ENCODE data around the gene IYD. TPM values are rescaled to one million over a fixed set of nuclear protein-coding genes. Genes with fewer than 3 reads are reported as not detected.

The IYD gene
- total RNA-seq, 4 donors from 2014 or later = not detected

DNA sequence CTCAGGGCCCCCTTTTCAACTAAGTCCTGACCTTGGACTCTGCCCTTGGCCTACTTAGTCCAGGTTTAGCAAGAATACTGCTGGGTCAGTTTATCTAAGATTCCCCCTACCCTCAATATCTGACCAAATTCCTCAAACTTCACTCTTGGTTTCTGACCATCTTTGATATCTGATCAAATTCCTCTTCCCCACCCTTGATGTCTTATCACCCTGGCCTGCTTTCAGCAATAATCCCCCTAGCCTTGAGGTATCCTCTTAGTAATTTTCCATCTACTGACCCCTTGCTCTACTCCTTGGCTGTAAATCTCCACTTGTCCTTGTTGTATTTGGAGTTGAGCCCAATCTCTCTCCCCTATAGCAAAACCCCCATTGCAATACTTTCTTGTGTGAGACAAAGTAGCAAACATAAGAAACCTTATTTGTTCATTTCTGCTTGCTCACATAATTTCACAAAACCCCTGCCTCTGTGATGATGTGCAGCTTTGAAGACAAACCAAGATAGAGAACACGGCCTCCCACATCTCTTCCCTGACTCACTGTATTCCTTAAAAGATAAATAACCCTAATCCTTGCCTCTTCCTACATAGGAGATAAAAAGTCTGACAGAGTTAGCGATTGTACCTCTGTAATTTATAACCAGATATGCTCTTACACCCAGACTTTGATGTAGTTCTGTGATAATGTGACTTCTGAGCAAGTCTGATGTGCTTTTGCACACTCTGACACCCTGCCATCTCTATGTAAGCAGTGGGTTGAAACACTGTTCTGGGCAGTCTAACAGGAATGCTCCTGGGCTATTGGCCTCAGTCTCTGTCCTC is 13.8 kb upstream of the IYD start:
- intact Hi-C loops (cut with DNase I) = no loop called here
- H3K27me3 ChIP-seq = no peaks in the 10 kb centered on the region
- no peaks in the 10 kb centered on the region for H3K9me3 ChIP-seq
- H3K36me3 ChIP-seq = no peaks in the 10 kb centered on the region
- TF ChIP-seq EP300 (IDR thresholded peaks at IDR 0.05) (no peak), POLR2AphosphoS5 (IDR thresholded peaks at IDR 0.05) (no peak), POLR2A (IDR thresholded peaks at IDR 0.05; ENCODE audit: low read depth) (no peak)
- TF ChIP-seq, protein P1, sequence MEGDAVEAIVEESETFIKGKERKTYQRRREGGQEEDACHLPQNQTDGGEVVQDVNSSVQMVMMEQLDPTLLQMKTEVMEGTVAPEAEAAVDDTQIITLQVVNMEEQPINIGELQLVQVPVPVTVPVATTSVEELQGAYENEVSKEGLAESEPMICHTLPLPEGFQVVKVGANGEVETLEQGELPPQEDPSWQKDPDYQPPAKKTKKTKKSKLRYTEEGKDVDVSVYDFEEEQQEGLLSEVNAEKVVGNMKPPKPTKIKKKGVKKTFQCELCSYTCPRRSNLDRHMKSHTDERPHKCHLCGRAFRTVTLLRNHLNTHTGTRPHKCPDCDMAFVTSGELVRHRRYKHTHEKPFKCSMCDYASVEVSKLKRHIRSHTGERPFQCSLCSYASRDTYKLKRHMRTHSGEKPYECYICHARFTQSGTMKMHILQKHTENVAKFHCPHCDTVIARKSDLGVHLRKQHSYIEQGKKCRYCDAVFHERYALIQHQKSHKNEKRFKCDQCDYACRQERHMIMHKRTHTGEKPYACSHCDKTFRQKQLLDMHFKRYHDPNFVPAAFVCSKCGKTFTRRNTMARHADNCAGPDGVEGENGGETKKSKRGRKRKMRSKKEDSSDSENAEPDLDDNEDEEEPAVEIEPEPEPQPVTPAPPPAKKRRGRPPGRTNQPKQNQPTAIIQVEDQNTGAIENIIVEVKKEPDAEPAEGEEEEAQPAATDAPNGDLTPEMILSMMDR (IDR thresholded peaks at IDR 0.05) = no peak
- DNase-seq (ENCODE audit: extremely low spot score) = no peak
- H3K4me3 ChIP-seq = no peak overlapping the region
- H3K27ac ChIP-seq (replicated peaks in 1 of 4) = no peak overlapping the region
- 70% methylated on average over 2 of the region's 2 CpGs for WGBS
- H3K4me1 ChIP-seq = no peaks in the 10 kb centered on the region

- TF ChIP-seq, protein P1 (IDR thresholded peaks at IDR 0.05) = no peak
- TF ChIP-seq POLR2A (IDR thresholded peaks at IDR 0.05; ENCODE audit: low read depth) (no peak), EP300 (IDR thresholded peaks at IDR 0.05) (no peak), POLR2AphosphoS5 (IDR thresholded peaks at IDR 0.05) (no peak)
- Histone ChIP-seq H3K4me3 (no peak overlapping the region), H3K27me3 (no peaks in the 10 kb centered on the region), H3K36me3 (no peaks in the 10 kb centered on the region), H3K9me3 (no peaks in the 10 kb centered on the region), H3K27ac (replicated peaks in 1 of 4) (no peak overlapping the region), H3K4me1 (no peaks in the 10 kb centered on the region)
- DNase-seq (ENCODE audit: extremely low spot score) = no peak
- intact Hi-C loops (cut with DNase I) = no loop called here
- 100% methylated on average over 1 of the region's 4 CpGs for WGBS
Observed at GRCh38 chr6:150355932-150356331, 12.9 kb upstream of the IYD start.

DNA sequence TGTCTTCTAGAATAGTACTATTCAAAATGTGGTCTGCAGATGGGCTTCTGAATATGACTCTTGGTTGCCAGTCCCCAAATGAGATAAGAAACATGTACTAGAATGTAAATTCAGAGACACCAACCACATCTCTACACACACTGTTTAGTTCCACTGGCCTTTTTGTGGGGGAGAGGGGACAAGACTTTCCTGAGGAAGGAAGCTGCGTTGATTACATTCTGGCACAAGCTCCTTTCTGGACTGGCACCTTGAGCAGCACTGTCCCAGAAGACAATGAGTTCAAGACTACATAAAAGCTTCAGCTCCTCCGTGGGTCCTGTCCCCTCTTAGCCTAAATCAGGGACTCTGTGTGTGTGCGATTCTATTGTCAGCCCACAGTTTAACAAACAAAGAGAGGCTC is 6.9 kb upstream of the IYD start:
- TF ChIP-seq POLR2AphosphoS5 (IDR thresholded peaks at IDR 0.05) = no peak
- no peak for TF ChIP-seq POLR2A (IDR thresholded peaks at IDR 0.05; ENCODE audit: low read depth)
- TF ChIP-seq, protein P1 (IDR thresholded peaks at IDR 0.05) = no peak
- TF ChIP-seq EP300 (IDR thresholded peaks at IDR 0.05) = no peak
- no peaks in the 10 kb centered on the region for H3K4me1 ChIP-seq
- no peak for DNase-seq (ENCODE audit: extremely low spot score)

DNA sequence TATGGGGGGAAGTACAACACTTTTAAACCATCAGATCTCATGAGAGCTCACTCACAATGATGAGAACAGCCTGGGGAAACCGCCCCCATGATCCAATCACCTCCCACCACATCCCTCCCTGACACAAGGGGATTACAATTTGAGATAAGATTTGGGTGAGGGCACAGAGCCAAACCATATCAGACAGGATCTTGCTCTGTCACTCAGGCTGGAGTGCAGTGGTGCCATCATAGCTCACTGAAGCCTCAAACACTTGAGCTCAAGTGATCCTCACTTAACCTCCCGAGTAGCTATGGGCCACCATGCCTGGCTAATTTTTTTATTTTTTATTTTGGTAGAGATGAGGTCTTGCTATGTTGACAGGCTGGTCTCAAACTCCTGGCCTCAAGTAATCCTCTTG is 5.1 kb upstream of the IYD start:
- intact Hi-C loops (cut with DNase I) = no loop called here
- Histone ChIP-seq H3K27ac (replicated peaks in 1 of 4) (no peak overlapping the region), H3K4me1 (no peaks in the 10 kb centered on the region), H3K4me3 (no peak overlapping the region), H3K36me3 (no peaks in the 10 kb centered on the region), H3K9me3 (no peaks in the 10 kb centered on the region), H3K27me3 (no peaks in the 10 kb centered on the region)
- TF ChIP-seq POLR2AphosphoS5 (IDR thresholded peaks at IDR 0.05) (no peak), EP300 (IDR thresholded peaks at IDR 0.05) (no peak), POLR2A (IDR thresholded peaks at IDR 0.05; ENCODE audit: low read depth) (no peak)
- TF ChIP-seq, protein P1 (IDR thresholded peaks at IDR 0.05) = no peak
- peak; percentile 64 for DNase-seq (ENCODE audit: extremely low spot score)
- WGBS = 81% methylated on average over 2 of the region's 2 CpGs

More for the DNA sequence above, 6.9 kb upstream of the IYD start:
- Histone ChIP-seq H3K9me3 (no peaks in the 10 kb centered on the region), H3K36me3 (no peaks in the 10 kb centered on the region), H3K4me3 (no peak overlapping the region), H3K27me3 (no peaks in the 10 kb centered on the region), H3K27ac (replicated peaks in 1 of 4) (no peak overlapping the region)
- WGBS = 61% methylated on average over 3 of the region's 3 CpGs
- intact Hi-C loops (cut with DNase I) = no loop called here
